ENCODE measurements around the gene SPATA2L. TPM values are rescaled to one million over a fixed set of nuclear protein-coding genes. Genes with fewer than 3 reads are reported as not detected.
A peak's percentile ranks its signal among the peaks of the same experiment; 100 is the strongest.

The SPATA2L gene, protein sequence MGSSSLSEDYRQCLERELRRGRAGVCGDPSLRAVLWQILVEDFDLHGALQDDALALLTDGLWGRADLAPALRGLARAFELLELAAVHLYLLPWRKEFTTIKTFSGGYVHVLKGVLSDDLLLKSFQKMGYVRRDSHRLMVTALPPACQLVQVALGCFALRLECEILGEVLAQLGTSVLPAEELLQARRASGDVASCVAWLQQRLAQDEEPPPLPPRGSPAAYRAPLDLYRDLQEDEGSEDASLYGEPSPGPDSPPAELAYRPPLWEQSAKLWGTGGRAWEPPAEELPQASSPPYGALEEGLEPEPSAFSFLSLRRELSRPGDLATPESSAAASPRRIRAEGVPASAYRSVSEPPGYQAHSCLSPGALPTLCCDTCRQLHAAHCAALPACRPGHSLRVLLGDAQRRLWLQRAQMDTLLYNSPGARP
- 10 to 100 TPM in 1 of 2 experiments, 1 to 10 TPM in 1; 9.4 to 10.0 TPM for total RNA-seq

DNA sequence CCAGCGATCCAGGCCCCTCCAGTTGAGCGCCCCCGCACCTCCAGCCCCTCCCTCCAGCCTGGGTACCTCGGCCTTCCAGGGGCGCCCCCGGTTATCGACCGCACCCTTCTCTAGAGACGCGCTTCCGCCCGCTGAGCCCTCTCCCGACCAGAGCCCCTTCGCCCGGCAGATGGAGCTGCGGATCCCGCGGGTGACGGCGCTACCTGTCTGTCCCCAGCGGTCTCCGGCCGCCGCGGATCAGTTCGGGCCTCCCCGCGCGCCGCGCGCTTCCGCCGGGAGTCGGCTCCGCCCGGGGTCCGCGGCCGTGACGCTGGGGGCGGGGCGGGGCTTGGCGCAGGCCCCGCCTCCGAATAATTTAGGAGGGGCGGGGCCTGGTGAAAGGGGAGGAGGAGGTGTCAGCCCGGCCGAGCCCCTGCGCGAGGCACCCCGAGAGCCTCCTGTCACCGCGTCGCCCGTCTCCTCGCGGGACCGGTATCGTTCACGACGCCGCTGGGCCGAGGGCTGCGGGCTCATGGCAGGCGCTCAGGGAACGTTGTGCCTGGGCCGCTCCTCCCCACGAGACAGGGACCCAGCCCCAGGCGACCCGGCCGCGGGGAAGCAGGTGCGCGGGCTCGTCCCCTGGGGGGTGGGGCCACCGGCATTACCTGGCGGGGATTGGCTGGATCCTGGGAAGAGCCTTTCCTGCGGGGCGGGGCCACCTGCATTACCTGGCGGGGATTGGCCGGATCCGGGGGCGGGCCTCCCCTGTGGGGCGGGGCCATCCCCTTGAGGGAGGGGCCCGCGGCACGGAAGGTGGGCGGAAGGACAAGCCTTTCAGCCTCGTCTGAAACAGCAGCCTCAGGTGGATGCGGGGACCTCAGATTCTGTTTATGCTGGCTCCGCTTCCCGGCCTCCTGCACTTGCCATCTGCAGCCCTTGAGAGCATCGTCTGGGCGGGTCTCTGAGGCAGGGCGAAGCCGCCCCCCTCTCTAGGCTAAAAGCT, at the start of gene SPATA2L:
Gene SPATA2L, minus strand, starts transcription at position 281 of the 982 bp plus-strand sequence. CDS start 473 bp downstream, outside the sequence.
- Mint-ChIP-seq H3K4me3 (peak within 1 kb of the TSS; percentile 77), H3K4me1 (peaks cover 30% of the 10 kb centered on the region), H3K27me3 (no peaks in the 10 kb centered on the region), H3K36me3 (ENCODE audit: low read depth) (no peaks in the 10 kb centered on the region), H3K27ac (peak within 1 kb of the TSS; percentile 71), H3K9me3 (no peaks in the 10 kb centered on the region)
- ChIA-PET POLR2A (interaction anchor here (1.0 to 8.2 kb wide), 11 partner anchors 8 to 172 kb away, joined by 3 to 49 read pairs (median 10); partner anchors contain the start of genes CDK10, CHMP1A, SPATA33 and TCF25), CTCF (interaction anchor here (0.6 to 4.7 kb wide), 12 partner anchors 9 to 172 kb away, joined by 3 to 72 read pairs (median 8); partner anchors contain the start of genes CHMP1A, SPATA33 and TCF25)
- DNase-seq, result peak; percentile 96

DNA sequence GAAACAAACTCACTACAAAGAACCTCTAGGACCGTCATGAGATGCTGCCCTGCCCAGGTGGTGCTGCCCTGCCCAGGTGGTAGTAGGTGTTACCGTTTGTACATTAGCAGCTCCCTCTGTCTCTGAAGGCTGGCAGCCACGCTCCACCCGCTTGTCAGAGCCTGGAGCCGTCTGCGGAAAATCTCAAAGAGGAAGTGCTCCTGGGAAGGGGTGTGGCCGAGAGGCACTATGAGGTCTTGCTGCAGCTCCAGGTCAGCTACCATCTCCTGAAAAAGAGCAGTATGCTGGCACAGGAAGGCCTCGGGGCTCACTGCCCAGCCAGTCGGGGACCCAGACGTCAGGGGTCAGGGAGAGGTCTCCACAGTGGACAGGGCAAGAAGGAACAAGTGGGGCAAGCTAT, 48.1 kb upstream of the SPATA2L start:
- H3K27ac Mint-ChIP-seq, result peak overlapping the region; percentile 21
- H3K9me3 Mint-ChIP-seq, result no peaks in the 10 kb centered on the region
- no peak for DNase-seq
- ChIA-PET POLR2A (interaction anchor here (1.1 to 2.6 kb wide), 3 partner anchors 12 to 36 kb away, joined by 3 to 7 read pairs (median 5); no protein-coding TSS in a partner anchor), CTCF (interaction anchor here (0.8 to 1.2 kb wide), 3 partner anchors 44 to 112 kb away, joined by 3 to 5 read pairs (median 3); no protein-coding TSS in a partner anchor)
- H3K36me3 Mint-ChIP-seq (ENCODE audit: low read depth), result peaks cover 50% of the 10 kb centered on the region
- H3K4me3 Mint-ChIP-seq, result no peak overlapping the region
- peaks cover 6% of the 10 kb centered on the region for H3K4me1 Mint-ChIP-seq
- no peaks in the 10 kb centered on the region for H3K27me3 Mint-ChIP-seq

DNA sequence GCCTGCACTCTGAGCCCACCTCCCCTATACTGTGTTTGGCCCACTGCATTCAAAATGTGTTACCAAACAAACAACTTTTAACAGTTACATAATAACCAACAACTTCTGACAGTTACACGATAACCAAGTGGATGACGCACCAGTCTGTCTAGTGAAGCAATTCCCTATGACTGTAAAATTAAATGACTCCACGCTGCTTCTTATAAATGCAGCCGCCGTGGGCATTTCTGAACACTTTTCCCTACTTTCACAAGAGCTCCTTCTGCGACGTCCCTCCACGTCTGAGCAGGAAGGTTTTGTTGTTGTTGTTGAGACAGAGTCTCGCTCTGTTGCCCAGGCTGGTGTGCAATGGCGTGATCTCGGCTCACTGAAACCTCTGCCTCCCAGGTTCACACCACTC, 47.4 kb upstream of the SPATA2L start:
- ChIA-PET POLR2A (interaction anchor here (1.7 to 2.6 kb wide), 2 partner anchors 11 to 12 kb away, joined by 5 to 7 read pairs; no protein-coding TSS in a partner anchor), CTCF (interaction anchor here (0.8 to 1.1 kb wide), 2 partner anchors 43 to 112 kb away, joined by 3 read pairs; no protein-coding TSS in a partner anchor)
- no peak for DNase-seq
- H3K27ac Mint-ChIP-seq, result no peak overlapping the region
- no peak overlapping the region for H3K4me3 Mint-ChIP-seq
- H3K27me3 Mint-ChIP-seq, result no peaks in the 10 kb centered on the region
- H3K4me1 Mint-ChIP-seq, result peaks cover 5% of the 10 kb centered on the region
- H3K36me3 Mint-ChIP-seq (ENCODE audit: low read depth), result peaks cover 55% of the 10 kb centered on the region
- H3K9me3 Mint-ChIP-seq, result no peaks in the 10 kb centered on the region

DNA sequence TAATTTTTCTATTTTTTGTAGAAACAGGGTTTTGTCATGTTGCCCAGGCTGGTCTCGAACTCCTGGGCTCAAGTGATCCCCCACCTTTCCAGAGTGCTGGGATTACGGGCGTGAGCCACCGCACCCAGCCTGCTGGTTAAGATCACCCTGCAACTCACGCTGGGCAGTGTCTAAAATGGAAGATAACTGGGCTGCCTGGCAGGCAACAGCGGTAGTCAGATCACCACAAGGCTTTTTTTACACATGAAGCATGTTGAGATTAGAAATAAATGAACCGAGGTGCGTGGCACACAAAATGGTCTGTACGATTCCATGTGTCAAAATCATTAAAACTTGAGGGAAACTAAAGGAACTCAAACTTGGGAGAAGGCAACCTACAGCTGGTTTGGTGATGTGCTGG, 46.6 kb upstream of the SPATA2L start:
- peaks cover 56% of the 10 kb centered on the region for H3K36me3 Mint-ChIP-seq (ENCODE audit: low read depth)
- POLR2A ChIA-PET, result interaction anchor here (1.7 kb wide), 2 partner anchors 13 to 38 kb away, joined by 4 to 5 read pairs; no protein-coding TSS in a partner anchor
- no peak for DNase-seq
- H3K27ac Mint-ChIP-seq, result no peak overlapping the region
- H3K27me3 Mint-ChIP-seq, result no peaks in the 10 kb centered on the region
- CTCF ChIA-PET, result interaction anchor here (0.7 to 2.3 kb wide), 2 partner anchors 42 to 48 kb away, joined by 3 to 7 read pairs; no protein-coding TSS in a partner anchor
- H3K4me1 Mint-ChIP-seq, result peaks cover 5% of the 10 kb centered on the region
- H3K9me3 Mint-ChIP-seq, result no peaks in the 10 kb centered on the region
- H3K4me3 Mint-ChIP-seq, result no peak overlapping the region

DNA sequence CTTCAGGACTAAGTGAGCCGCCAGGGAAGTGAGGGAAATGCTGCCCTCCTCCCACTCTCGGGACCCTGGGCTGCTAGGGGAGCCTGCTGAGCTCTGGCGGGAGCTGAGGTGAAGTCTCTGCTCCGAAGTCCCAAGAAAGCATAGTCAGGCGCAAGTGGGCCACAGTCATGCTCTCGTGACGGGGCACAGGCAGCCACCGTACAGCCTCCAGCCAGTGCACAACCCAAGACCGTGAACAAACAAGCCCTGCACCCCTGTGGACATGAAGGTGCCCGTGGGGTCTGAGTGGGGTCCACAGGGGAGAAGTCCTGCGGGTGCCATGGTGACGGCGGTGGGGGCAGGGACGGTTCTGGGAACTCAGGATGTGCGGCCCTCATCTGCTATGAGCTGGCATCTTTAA, 44.5 kb upstream of the SPATA2L start:
- no peak for DNase-seq
- H3K36me3 Mint-ChIP-seq (ENCODE audit: low read depth), result peaks cover 56% of the 10 kb centered on the region
- H3K4me1 Mint-ChIP-seq, result peaks cover 6% of the 10 kb centered on the region
- H3K27me3 Mint-ChIP-seq, result no peaks in the 10 kb centered on the region
- POLR2A ChIA-PET, result interaction anchor here (1.1 to 1.7 kb wide), 2 partner anchors 9 to 36 kb away, joined by 3 to 4 read pairs; no protein-coding TSS in a partner anchor
- CTCF ChIA-PET, result interaction anchor here (0.6 to 2.3 kb wide), 2 partner anchors 10 to 46 kb away, joined by 4 to 7 read pairs; no protein-coding TSS in a partner anchor
- no peak overlapping the region for H3K4me3 Mint-ChIP-seq
- no peaks in the 10 kb centered on the region for H3K9me3 Mint-ChIP-seq
- H3K27ac Mint-ChIP-seq, result no peak overlapping the region

DNA sequence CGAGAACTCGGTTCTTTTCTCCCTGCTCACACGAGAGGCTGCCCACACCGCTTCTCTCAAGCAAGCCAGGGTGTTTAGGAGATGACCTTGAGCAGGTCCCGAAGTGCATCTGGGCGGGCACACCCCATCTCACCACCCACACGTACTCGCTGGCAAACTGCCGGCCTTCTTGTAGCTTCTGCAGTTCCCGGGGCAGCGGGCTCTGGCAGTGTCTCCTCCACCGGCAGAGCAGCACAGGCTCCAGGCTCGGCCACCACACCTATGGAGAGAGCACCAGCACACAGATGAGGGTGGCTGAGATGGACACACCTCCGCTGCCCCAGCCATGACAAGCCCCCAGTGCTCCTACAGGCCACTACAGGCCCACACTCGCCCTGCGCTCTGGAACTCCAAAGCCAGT, 43.3 kb upstream of the SPATA2L start:
- H3K36me3 Mint-ChIP-seq (ENCODE audit: low read depth), result peaks cover 57% of the 10 kb centered on the region
- no peak overlapping the region for H3K4me3 Mint-ChIP-seq
- no peaks in the 10 kb centered on the region for H3K27me3 Mint-ChIP-seq
- CTCF ChIA-PET, result interaction anchor here (1.2 kb wide), 1 partner anchor 11 kb away, joined by 3 read pairs; no protein-coding TSS in a partner anchor
- peaks cover 5% of the 10 kb centered on the region for H3K4me1 Mint-ChIP-seq
- POLR2A ChIA-PET, result interaction anchor here (1.0 to 1.5 kb wide), 3 partner anchors 20 to 39 kb away, joined by 3 to 6 read pairs (median 4); no protein-coding TSS in a partner anchor
- no peak overlapping the region for H3K27ac Mint-ChIP-seq
- H3K9me3 Mint-ChIP-seq, result no peaks in the 10 kb centered on the region
- DNase-seq, result no peak

DNA sequence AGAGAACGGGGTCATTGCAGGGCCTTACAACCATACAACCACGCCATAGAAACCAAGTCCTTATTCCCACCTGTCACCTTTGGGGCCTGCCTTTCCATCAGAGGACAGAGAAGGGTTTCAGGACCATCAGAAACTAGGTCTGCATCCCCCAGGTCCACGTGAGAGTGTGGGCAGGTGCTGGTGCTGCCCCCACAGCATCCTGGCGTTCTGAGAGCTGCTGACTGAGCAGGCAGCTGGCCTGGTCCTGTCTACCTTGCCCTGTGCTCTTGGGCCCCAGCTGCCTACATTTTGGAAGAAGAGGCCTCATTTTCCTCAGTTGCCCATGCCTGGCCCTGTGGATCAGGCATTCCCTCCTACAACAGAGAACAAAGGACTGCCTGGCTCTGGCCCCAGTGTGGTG, 41.4 kb upstream of the SPATA2L start:
- no peak for DNase-seq
- Mint-ChIP-seq H3K9me3 (no peaks in the 10 kb centered on the region), H3K36me3 (ENCODE audit: low read depth) (peaks cover 64% of the 10 kb centered on the region), H3K27me3 (no peaks in the 10 kb centered on the region), H3K4me3 (no peak overlapping the region), H3K4me1 (peaks cover 7% of the 10 kb centered on the region), H3K27ac (peak overlapping the region; percentile 55)
- POLR2A ChIA-PET, result interaction anchor here (1.0 to 7.8 kb wide), 4 partner anchors 11 to 43 kb away, joined by 4 to 89 read pairs (median 4); no protein-coding TSS in a partner anchor
- CTCF ChIA-PET, result interaction anchor here (0.8 to 1.1 kb wide), 2 partner anchors 10 to 42 kb away, joined by 3 to 6 read pairs; no protein-coding TSS in a partner anchor

DNA sequence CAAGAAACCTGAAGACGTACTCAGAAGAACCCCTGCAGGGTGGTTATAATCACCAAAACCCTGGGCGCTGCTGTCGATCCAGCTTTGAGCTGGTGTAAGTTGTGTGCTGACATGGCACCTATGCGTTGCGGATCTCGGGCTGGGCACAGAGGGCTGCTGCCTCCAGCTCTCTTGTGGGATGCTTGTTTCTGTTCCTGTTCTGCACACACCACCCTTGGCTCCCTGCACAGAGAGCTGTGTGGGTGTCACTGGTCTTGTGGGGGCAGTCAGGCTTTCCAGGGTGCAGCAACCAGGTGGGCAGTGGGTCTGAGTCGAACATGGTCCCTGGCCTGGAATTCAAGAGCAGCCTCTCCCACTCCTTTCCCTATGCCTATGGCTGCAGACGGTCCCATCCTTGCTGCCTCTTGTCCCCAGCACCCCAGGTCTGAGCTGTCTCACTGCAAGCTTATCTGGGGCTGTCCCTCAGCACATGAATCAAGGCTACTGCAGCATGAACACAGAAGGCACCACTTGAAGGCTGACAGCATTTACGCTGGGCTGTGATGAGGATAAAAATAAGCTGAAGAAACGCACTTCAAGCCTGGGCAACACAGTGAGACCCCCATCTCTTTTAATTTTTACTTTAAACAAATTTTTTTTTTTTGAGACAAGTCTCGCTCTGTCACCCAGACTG, 40.0 kb upstream of the SPATA2L start:
- DNase-seq, result no peak
- peaks cover 72% of the 10 kb centered on the region for H3K36me3 Mint-ChIP-seq (ENCODE audit: low read depth)
- POLR2A ChIA-PET, result interaction anchor here (1.0 to 7.8 kb wide), 10 partner anchors 9 to 41 kb away, joined by 3 to 89 read pairs (median 4); partner anchors contain the start of genes SPATA2L and VPS9D1
- no peaks in the 10 kb centered on the region for H3K9me3 Mint-ChIP-seq
- peaks cover 20% of the 10 kb centered on the region for H3K4me1 Mint-ChIP-seq
- CTCF ChIA-PET, result interaction anchor here (0.7 to 2.0 kb wide), 4 partner anchors 14 to 120 kb away, joined by 3 to 9 read pairs (median 4); no protein-coding TSS in a partner anchor
- no peaks in the 10 kb centered on the region for H3K27me3 Mint-ChIP-seq
- no peak overlapping the region for H3K27ac Mint-ChIP-seq
- H3K4me3 Mint-ChIP-seq, result no peak overlapping the region

DNA sequence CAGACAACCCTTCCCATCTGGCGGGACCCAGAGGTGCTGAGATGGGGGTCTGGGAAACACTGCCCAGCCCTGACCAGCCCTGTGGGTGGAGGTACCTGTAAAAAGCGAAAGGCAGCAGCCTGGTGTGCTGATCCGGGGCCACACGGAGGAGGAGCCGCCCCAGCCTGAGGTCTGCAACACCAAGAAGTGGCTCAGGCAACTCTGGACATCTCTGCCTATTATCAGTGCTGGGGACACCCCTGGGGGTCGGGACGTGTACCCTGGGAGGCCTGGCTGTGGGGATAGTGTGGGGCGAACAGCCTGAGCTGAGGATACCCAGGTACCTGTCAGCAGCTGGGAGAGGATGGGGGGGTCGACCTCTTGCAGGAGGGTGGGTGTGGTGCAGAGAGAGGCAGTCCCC, 37.9 kb upstream of the SPATA2L start:
- ChIA-PET CTCF (interaction anchor here (1.1 to 4.5 kb wide), 2 partner anchors 34 to 171 kb away, joined by 3 to 32 read pairs; no protein-coding TSS in a partner anchor), POLR2A (interaction anchor here (0.6 to 7.8 kb wide), 7 partner anchors 15 to 104 kb away, joined by 3 to 89 read pairs (median 3); partner anchors contain the start of gene VPS9D1)
- H3K27ac Mint-ChIP-seq, result no peak overlapping the region
- H3K36me3 Mint-ChIP-seq (ENCODE audit: low read depth), result peaks cover 78% of the 10 kb centered on the region
- H3K27me3 Mint-ChIP-seq, result no peaks in the 10 kb centered on the region
- peaks cover 26% of the 10 kb centered on the region for H3K4me1 Mint-ChIP-seq
- H3K9me3 Mint-ChIP-seq, result no peaks in the 10 kb centered on the region
- H3K4me3 Mint-ChIP-seq, result no peak overlapping the region
- DNase-seq, result no peak

DNA sequence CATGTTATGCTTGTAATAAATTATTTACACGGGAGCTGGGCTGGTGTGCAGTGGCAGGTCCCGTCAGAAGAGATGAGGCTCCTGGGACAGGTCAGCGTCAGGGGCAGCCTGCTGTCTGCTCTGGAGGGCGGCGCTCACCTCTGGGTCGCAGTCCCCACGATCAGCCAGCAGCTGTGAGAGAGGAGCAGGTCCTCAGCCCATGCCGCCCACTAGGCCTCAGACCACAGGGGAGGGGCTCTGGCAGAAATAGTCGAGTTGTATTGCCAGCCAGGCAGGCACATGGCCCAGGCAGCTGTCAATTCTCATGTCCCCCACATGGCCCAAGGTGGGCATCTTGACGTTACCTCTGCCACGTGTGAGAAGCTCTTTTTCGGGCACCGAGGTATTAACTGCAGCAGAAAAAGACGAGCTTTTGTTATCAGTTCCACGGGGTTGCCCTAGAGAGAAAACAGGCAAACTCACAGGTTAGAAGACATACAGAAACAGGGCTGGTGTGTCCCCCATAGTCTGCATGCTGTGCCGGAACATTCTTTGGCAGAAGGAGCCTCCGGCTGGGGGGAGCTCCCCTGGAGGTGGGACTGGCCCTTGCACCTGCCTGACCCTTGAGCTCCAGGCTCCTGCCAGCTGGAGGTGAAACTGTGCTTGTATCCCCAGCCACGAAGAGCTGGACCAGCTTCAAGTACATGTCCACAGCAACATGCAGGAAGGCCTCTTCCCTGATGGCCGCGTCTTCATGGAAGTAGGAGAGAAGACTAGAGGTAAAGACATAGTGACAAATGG, 37.2 kb upstream of the SPATA2L start:
- ChIA-PET POLR2A (interaction anchor here (0.9 to 7.8 kb wide), 7 partner anchors 11 to 32 kb away, joined by 3 to 89 read pairs (median 6); partner anchors contain the start of gene VPS9D1), CTCF (interaction anchor here (0.8 to 4.5 kb wide), 3 partner anchors 34 to 172 kb away, joined by 3 to 32 read pairs (median 3); no protein-coding TSS in a partner anchor)
- peaks cover 27% of the 10 kb centered on the region for H3K4me1 Mint-ChIP-seq
- DNase-seq, result no peak
- no peaks in the 10 kb centered on the region for H3K9me3 Mint-ChIP-seq
- H3K36me3 Mint-ChIP-seq (ENCODE audit: low read depth), result peaks cover 80% of the 10 kb centered on the region
- no peak overlapping the region for H3K4me3 Mint-ChIP-seq
- no peaks in the 10 kb centered on the region for H3K27me3 Mint-ChIP-seq
- no peak overlapping the region for H3K27ac Mint-ChIP-seq

DNA sequence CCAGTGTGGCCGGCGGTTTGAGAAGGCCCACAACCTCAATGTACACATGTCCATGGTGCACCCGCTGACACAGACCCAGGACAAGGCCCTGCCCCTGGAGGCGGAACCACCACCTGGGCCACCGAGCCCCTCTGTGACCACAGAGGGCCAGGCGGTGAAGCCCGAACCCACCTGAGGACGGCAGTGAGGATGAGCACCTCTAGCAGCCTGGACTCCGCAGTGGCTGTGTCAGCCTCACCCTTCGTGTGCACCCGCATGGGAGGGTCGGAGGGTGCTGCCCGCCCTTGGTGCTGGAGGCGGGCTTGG, 36.5 kb upstream of the SPATA2L start:
- peaks cover 82% of the 10 kb centered on the region for H3K36me3 Mint-ChIP-seq (ENCODE audit: low read depth)
- H3K4me3 Mint-ChIP-seq, result no peak overlapping the region
- POLR2A ChIA-PET, result interaction anchor here (1.0 to 7.8 kb wide), 8 partner anchors 12 to 135 kb away, joined by 3 to 89 read pairs (median 6); partner anchors contain the start of gene TCF25
- CTCF ChIA-PET, result interaction anchor here (0.8 to 4.5 kb wide), 4 partner anchors 33 to 38 kb away, joined by 3 to 32 read pairs (median 12); partner anchors contain the start of gene SPATA2L
- no peaks in the 10 kb centered on the region for H3K9me3 Mint-ChIP-seq
- no peak for DNase-seq
- H3K4me1 Mint-ChIP-seq, result peaks cover 29% of the 10 kb centered on the region
- peak overlapping the region; percentile 21 for H3K27ac Mint-ChIP-seq
- no peaks in the 10 kb centered on the region for H3K27me3 Mint-ChIP-seq

Measured in activated CD4-positive, alpha-beta memory T cell treated with anti-CD3 and anti-CD28 coated beads, Interleukin-2, amount 10 ng/mL, durations not matched to agents 7 days and 5 days (primary cell).